Endodermal cell (in vitro differentiated cells): Measurements from ENCODE around the gene PYGB. TPM values are rescaled to one million over a fixed set of nuclear protein-coding genes. Genes with fewer than 3 reads are reported as not detected.
"Not testable (repeated sequence)": the region's sequence is repeated elsewhere in the genome, so short reads cannot be mapped to it uniquely, and the experiment has no call there.

Experiments used
- DNase-seq: peaks from one replicate; pipeline ENCODE4 v3.0.0-alpha.2; 2017
- H3K27ac ChIP-seq: 2 replicates; pipeline ENCODE4 v1.5.1; 2013; ENCODE audit warnings: mild to moderate bottlenecking, low read depth, low read length, moderate library complexity
- H3K27me3 ChIP-seq: 2 replicates; pipeline ENCODE4 v1.6.1; 2013; ENCODE audit warnings: mild to moderate bottlenecking, low read length, moderate library complexity; ENCODE audit not compliant: insufficient read depth, control insufficient read depth, poor library complexity, severe bottlenecking
- H3K36me3 ChIP-seq: 2 replicates; pipeline ENCODE4 v1.7.0; 2013; ENCODE audit warnings: mild to moderate bottlenecking, low read length, moderate library complexity; ENCODE audit not compliant: control insufficient read depth, insufficient read depth
- H3K4me1 ChIP-seq: one replicate; pipeline ENCODE4 v1.7.0; 2013; ENCODE audit warnings: low read length; ENCODE audit not compliant: control insufficient read depth, insufficient read depth
- H3K4me3 ChIP-seq: 2 replicates; pipeline ENCODE4 v1.5.1; 2013; ENCODE audit warnings: mild to moderate bottlenecking, low read length, moderate library complexity
- H3K9ac ChIP-seq: 2 replicates; pipeline ENCODE4 v1.6.1; 2013; ENCODE audit warnings: mild to moderate bottlenecking, low read length, moderate library complexity; ENCODE audit not compliant: poor library complexity, severe bottlenecking; ENCODE audit errors: extremely low read depth
- H3K9me3 ChIP-seq: 2 replicates; pipeline ENCODE4 v1.6.1; 2013; ENCODE audit warnings: mild to moderate bottlenecking, low read length, moderate library complexity; ENCODE audit not compliant: control insufficient read depth
- H3K27ac Mint-ChIP-seq: 2 replicates; pipeline ENCODE4 v1.8.0; 2020; ENCODE audit warnings: mixed read lengths
- H3K27me3 Mint-ChIP-seq: 2 replicates; pipeline ENCODE4 v1.8.0; 2021; ENCODE audit warnings: mild to moderate bottlenecking, mixed read lengths; ENCODE audit not compliant: insufficient read depth
- H3K36me3 Mint-ChIP-seq: 2 replicates; pipeline ENCODE4 v1.8.0; 2020; ENCODE audit warnings: low read depth, mixed read lengths
- H3K4me1 Mint-ChIP-seq: 2 replicates; pipeline ENCODE4 v1.8.0; 2020; ENCODE audit warnings: mixed read lengths
- H3K4me3 Mint-ChIP-seq: 2 replicates; pipeline ENCODE4 v1.8.0; 2020; ENCODE audit warnings: mild to moderate bottlenecking, moderate library complexity, mixed read lengths
- H3K9me3 Mint-ChIP-seq: 2 replicates; pipeline ENCODE4 v1.8.0; 2020; ENCODE audit warnings: mild to moderate bottlenecking, mixed read lengths
- CTCF ChIP-seq: fragments of 200-600 bp; sonication (generic); conservative IDR thresholded peaks from 2 replicates; pipeline ENCODE4 v1.5.0; 2021; ENCODE audit warnings: antibody characterized with exemption, mild to moderate bottlenecking
- WGBS, 2 experiments: methylation state at CpG; one replicate each; pipeline versions ENCODE4 v1.1.5 to v1.1.7; 2013; ENCODE audit warnings: missing lambda C conversion rate in 2 of 2, mixed read lengths in 1 of 2; ENCODE audit not compliant: insufficient coverage in 1 of 2, insufficient read length in 1 of 2; 5-methylcytosine and 5-hydroxymethylcytosine counted together
- total RNA-seq, 2 donors: library from RNA; stranded (reverse); fragmentation: NEBNext Ultra II Directional in 1 of 2; extraction: Animal tissue kit (Norgen Biotek cat#: 25700) in 1 of 2; gene quantifications; 2 replicates in 1 of 2; 3 replicates in 1 of 2; pipeline ENCODE4 v1.2.1, GENCODE V29; 2021

PYGB gene
- total RNA-seq, 2 donors from 2014 or later: 59.3 to 66.8 TPM

- no peak overlapping the region for H3K4me3 ChIP-seq
- WGBS, 2 experiments: 96 to 97% methylated on average over 4 to 12 of the region's 12 CpGs
- H3K36me3 ChIP-seq: peaks cover 44% of the 10 kb centered on the region
- H3K27me3 Mint-ChIP-seq: no peaks in the 10 kb centered on the region
- H3K4me1 ChIP-seq: peaks cover 2% of the 10 kb centered on the region
- peak; percentile 24 for DNase-seq
- H3K36me3 Mint-ChIP-seq: peaks cover 48% of the 10 kb centered on the region
- TF ChIP-seq CTCF: no peak
- no peak overlapping the region for H3K9ac ChIP-seq
- H3K9me3 ChIP-seq: peaks cover 19% of the 10 kb centered on the region
- no peaks in the 10 kb centered on the region for H3K27me3 ChIP-seq
- no peak overlapping the region for H3K4me3 Mint-ChIP-seq
- no peak overlapping the region for H3K27ac Mint-ChIP-seq
- H3K27ac ChIP-seq: no peak overlapping the region
- H3K9me3 Mint-ChIP-seq: peaks cover 17% of the 10 kb centered on the region
- peaks cover 16% of the 10 kb centered on the region for H3K4me1 Mint-ChIP-seq
Observed at GRCh38 chr20:25259358-25259757, 11.5 kb downstream of the PYGB start.

GRCh38 chr20:25259788-25260254 is 11.9 kb downstream of the PYGB start:
- Mint-ChIP-seq H3K27me3 (no peaks in the 10 kb centered on the region), H3K4me1 (peaks cover 11% of the 10 kb centered on the region), H3K4me3 (no peak overlapping the region), H3K9me3 (peaks cover 22% of the 10 kb centered on the region), H3K27ac (peak overlapping the region; percentile 21), H3K36me3 (peaks cover 50% of the 10 kb centered on the region)
- H3K27ac ChIP-seq: no peak overlapping the region
- WGBS, 2 experiments: 96 to 100% methylated on average over 4 to 9 of the region's 9 CpGs
- TF ChIP-seq CTCF: no peak
- no peaks in the 10 kb centered on the region for H3K27me3 ChIP-seq
- peaks cover 39% of the 10 kb centered on the region for H3K36me3 ChIP-seq
- DNase-seq: peak; percentile 28
- peaks cover 2% of the 10 kb centered on the region for H3K4me1 ChIP-seq
- no peak overlapping the region for H3K9ac ChIP-seq
- peak overlapping the region; percentile 29 for H3K4me3 ChIP-seq
- H3K9me3 ChIP-seq: peaks cover 19% of the 10 kb centered on the region

GRCh38 chr20:25260770-25261437 is 13.0 kb downstream of the PYGB start:
- Mint-ChIP-seq H3K4me1 (peaks cover 10% of the 10 kb centered on the region), H3K9me3 (peaks cover 24% of the 10 kb centered on the region), H3K36me3 (peaks cover 54% of the 10 kb centered on the region)
- peak; percentile 23 for DNase-seq
- not testable (repeated sequence) for H3K27me3 Mint-ChIP-seq, H3K4me3 ChIP-seq, H3K4me3 Mint-ChIP-seq, H3K9ac ChIP-seq, H3K27me3 ChIP-seq, H3K27ac Mint-ChIP-seq, H3K4me1 ChIP-seq, H3K27ac ChIP-seq
- WGBS, 2 experiments: 93 to 95% methylated on average over 8 to 16 of the region's 16 CpGs
- Histone ChIP-seq H3K36me3 (peaks cover 34% of the 10 kb centered on the region), H3K9me3 (peaks cover 19% of the 10 kb centered on the region)
